ENCODE measurements around the gene C10orf120. TPM values are rescaled to one million over a fixed set of nuclear protein-coding genes. Genes with fewer than 3 reads are reported as not detected.

C10orf120 gene
- total RNA-seq, 1 experiment from 2014 or later, result not detected

DNA sequence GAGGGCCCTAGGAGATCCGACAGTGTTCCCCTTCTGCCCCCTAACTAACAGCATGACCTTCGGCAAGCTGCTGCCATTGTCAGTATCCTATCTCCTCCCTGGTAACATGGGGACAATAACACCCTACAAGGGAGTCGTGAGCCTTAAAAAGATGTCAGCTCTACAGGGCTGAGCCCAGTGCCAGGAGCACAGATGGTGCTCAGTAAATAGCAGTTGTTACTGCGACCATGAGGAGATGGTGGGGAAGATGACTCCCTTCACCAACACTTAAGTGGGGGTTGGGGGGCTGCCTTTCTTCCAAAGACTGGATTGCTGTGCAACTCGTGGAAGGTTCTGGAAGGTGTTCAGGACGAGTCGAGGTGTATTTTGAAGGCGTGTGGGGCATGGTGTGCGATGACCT, 29.5 kb upstream of the C10orf120 start:
- Histone ChIP-seq H3K9me3 (ENCODE audit: control insufficient read depth, insufficient read depth, low read depth, low read length) (no peaks in the 10 kb centered on the region), H3K4me1 (ENCODE audit: control insufficient read depth, insufficient read depth, low read length) (no peaks in the 10 kb centered on the region), H3K27ac (ENCODE audit: low read length) (no peak overlapping the region), H3K27me3 (ENCODE audit: control insufficient read depth, insufficient read depth, low read length) (peaks cover 34% of the 10 kb centered on the region), H3K36me3 (ENCODE audit: control insufficient read depth, insufficient read depth, low read length) (no peaks in the 10 kb centered on the region), H3K4me3 (ENCODE audit: low read depth in 2 of 2, low read length in 2 of 2) (no peak overlapping the region)
- intact Hi-C loops (cut with micrococcal nuclease; ENCODE audit: unreplicated experiment) (no loop called here), in situ Hi-C loops (cut with HindIII; ENCODE audit: low pct_unique_long_range_greater_than_20kb, low sequenced_read_pairs) (no loop called here)
- ATAC-seq, result no peak
- BruUV-seq (replicated peaks), result no TSS peak
- no peak for DNase-seq (ENCODE audit: low read depth, low spot score)
- POLR2A ChIA-PET, result no interaction called here
- CTCF ChIA-PET, result no interaction called here
- TF ChIP-seq POLR2AphosphoS5 (IDR thresholded peaks at IDR 0.05; ENCODE audit: low read depth, low read length) (no peak), REST (IDR thresholded peaks at IDR 0.05; ENCODE audit: insufficient read depth in 1 of 2, low read depth in 2 of 2, low read length in 1 of 2) (no peak), SIN3A (IDR thresholded peaks at IDR 0.05; ENCODE audit: borderline replicate concordance, insufficient read depth, low read depth, low read length) (no peak), TCF7L2 (IDR thresholded peaks at IDR 0.05; ENCODE audit: low read depth, low read length) (no peak)
- TF ChIP-seq, protein P1, sequence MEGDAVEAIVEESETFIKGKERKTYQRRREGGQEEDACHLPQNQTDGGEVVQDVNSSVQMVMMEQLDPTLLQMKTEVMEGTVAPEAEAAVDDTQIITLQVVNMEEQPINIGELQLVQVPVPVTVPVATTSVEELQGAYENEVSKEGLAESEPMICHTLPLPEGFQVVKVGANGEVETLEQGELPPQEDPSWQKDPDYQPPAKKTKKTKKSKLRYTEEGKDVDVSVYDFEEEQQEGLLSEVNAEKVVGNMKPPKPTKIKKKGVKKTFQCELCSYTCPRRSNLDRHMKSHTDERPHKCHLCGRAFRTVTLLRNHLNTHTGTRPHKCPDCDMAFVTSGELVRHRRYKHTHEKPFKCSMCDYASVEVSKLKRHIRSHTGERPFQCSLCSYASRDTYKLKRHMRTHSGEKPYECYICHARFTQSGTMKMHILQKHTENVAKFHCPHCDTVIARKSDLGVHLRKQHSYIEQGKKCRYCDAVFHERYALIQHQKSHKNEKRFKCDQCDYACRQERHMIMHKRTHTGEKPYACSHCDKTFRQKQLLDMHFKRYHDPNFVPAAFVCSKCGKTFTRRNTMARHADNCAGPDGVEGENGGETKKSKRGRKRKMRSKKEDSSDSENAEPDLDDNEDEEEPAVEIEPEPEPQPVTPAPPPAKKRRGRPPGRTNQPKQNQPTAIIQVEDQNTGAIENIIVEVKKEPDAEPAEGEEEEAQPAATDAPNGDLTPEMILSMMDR (IDR thresholded peaks at IDR 0.05), result no peak

DNA sequence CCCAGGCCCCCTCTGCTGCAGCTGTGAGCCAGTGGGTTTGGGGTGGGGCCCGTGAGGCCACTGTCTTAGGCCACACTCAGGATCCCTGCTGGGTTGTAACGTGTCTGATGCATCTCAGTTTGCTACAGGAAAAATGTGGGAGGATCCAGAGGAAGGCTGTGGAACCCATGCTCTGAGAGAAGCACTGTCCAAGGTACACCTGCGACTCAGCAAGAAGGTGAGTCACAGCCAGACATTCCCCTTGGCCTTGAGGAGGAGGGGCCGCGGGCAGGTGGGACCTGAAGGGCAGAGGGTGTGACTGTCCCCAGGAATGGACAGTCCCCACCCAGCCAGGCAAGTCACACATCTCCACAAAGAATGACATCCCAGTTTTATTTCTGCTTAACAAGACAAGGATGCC, 27.8 kb upstream of the C10orf120 start:
- in situ Hi-C loops (cut with HindIII; ENCODE audit: low pct_unique_long_range_greater_than_20kb, low sequenced_read_pairs) (no loop called here), intact Hi-C loops (cut with micrococcal nuclease; ENCODE audit: unreplicated experiment) (no loop called here)
- ChIA-PET POLR2A (no interaction called here), CTCF (no interaction called here)
- Histone ChIP-seq H3K27me3 (ENCODE audit: control insufficient read depth, insufficient read depth, low read length) (peaks cover 25% of the 10 kb centered on the region), H3K36me3 (ENCODE audit: control insufficient read depth, insufficient read depth, low read length) (no peaks in the 10 kb centered on the region), H3K9me3 (ENCODE audit: control insufficient read depth, insufficient read depth, low read depth, low read length) (no peaks in the 10 kb centered on the region), H3K27ac (ENCODE audit: low read length) (no peak overlapping the region), H3K4me1 (ENCODE audit: control insufficient read depth, insufficient read depth, low read length) (no peaks in the 10 kb centered on the region), H3K4me3 (ENCODE audit: low read depth in 2 of 2, low read length in 2 of 2) (no peak overlapping the region)
- no TSS peak for BruUV-seq (replicated peaks)
- ATAC-seq, result no peak
- TF ChIP-seq SIN3A (IDR thresholded peaks at IDR 0.05; ENCODE audit: borderline replicate concordance, insufficient read depth, low read depth, low read length), result no peak
- TF ChIP-seq, protein P1 (IDR thresholded peaks at IDR 0.05), result no peak
- no peak for TF ChIP-seq POLR2AphosphoS5 (IDR thresholded peaks at IDR 0.05; ENCODE audit: low read depth, low read length)
- TF ChIP-seq REST (IDR thresholded peaks at IDR 0.05; ENCODE audit: insufficient read depth in 1 of 2, low read depth in 2 of 2, low read length in 1 of 2), result peak; percentile 55 to 79
- DNase-seq (ENCODE audit: low read depth, low spot score), result no peak
